ENCODE results near the gene GAL3ST3.
A peak's percentile ranks its signal among the peaks of the same experiment; 100 is the strongest.

The GAL3ST3 gene

GRCh38 chr11:66006891-66007176, 42.1 kb downstream of the GAL3ST3 start:
- no peak for DNase-seq (ENCODE audit: low read depth)
- no peak overlapping the region for H3K4me3 ChIP-seq (ENCODE audit: low read depth, low read length)
- TF ChIP-seq POLR2A (IDR thresholded peaks at IDR 0.05; ENCODE audit: extremely low read depth, insufficient read length) (no peak), MAX (IDR thresholded peaks at IDR 0.05; ENCODE audit: low read depth, low read length) (no peak), MYC (IDR thresholded peaks at IDR 0.05; ENCODE audit: low read depth, low read length) (no peak), CTCF (IDR thresholded peaks at IDR 0.05; ENCODE audit: low read depth, low read length) (no peak)

- no peak overlapping the region for H3K4me3 ChIP-seq (ENCODE audit: low read depth, low read length)
- no peak for TF ChIP-seq MAX (IDR thresholded peaks at IDR 0.05; ENCODE audit: low read depth, low read length)
- TF ChIP-seq POLR2A (IDR thresholded peaks at IDR 0.05; ENCODE audit: extremely low read depth, insufficient read length): no peak
- TF ChIP-seq MYC (IDR thresholded peaks at IDR 0.05; ENCODE audit: low read depth, low read length): no peak
- TF ChIP-seq CTCF (IDR thresholded peaks at IDR 0.05; ENCODE audit: low read depth, low read length): no peak
- DNase-seq (ENCODE audit: low read depth): no peak
These were observed 42.6 kb downstream of the GAL3ST3 start for GRCh38 chr11:66006134-66006890.

- DNase-seq (ENCODE audit: low read depth): no peak
- TF ChIP-seq CTCF (IDR thresholded peaks at IDR 0.05; ENCODE audit: low read depth, low read length): no peak
- TF ChIP-seq POLR2A (IDR thresholded peaks at IDR 0.05; ENCODE audit: extremely low read depth, insufficient read length): no peak
- no peak for TF ChIP-seq MAX (IDR thresholded peaks at IDR 0.05; ENCODE audit: low read depth, low read length)
- no peak for TF ChIP-seq MYC (IDR thresholded peaks at IDR 0.05; ENCODE audit: low read depth, low read length)
These were observed 44.8 kb downstream of the GAL3ST3 start for GRCh38 chr11:66004186-66004585.

GRCh38 chr11:66003291-66003690, 45.7 kb downstream of the GAL3ST3 start:
- TF ChIP-seq MAX (IDR thresholded peaks at IDR 0.05; ENCODE audit: low read depth, low read length) (no peak), MYC (IDR thresholded peaks at IDR 0.05; ENCODE audit: low read depth, low read length) (no peak), POLR2A (IDR thresholded peaks at IDR 0.05; ENCODE audit: extremely low read depth, insufficient read length) (no peak), CTCF (IDR thresholded peaks at IDR 0.05; ENCODE audit: low read depth, low read length) (no peak)
- peak overlapping the region; percentile 93 for H3K4me3 ChIP-seq (ENCODE audit: low read depth, low read length)
- DNase-seq (ENCODE audit: low read depth): no peak

More at GRCh38 chr11:66004186-66004585, 44.8 kb downstream of the GAL3ST3 start:
- H3K4me3 ChIP-seq (ENCODE audit: low read depth, low read length): no peak overlapping the region

GRCh38 chr11:66002648-66003225, 46.2 kb downstream of the GAL3ST3 start:
- TF ChIP-seq CTCF (IDR thresholded peaks at IDR 0.05; ENCODE audit: low read depth, low read length) (no peak), MAX (IDR thresholded peaks at IDR 0.05; ENCODE audit: low read depth, low read length) (no peak), MYC (IDR thresholded peaks at IDR 0.05; ENCODE audit: low read depth, low read length) (no peak), POLR2A (IDR thresholded peaks at IDR 0.05; ENCODE audit: extremely low read depth, insufficient read length) (no peak)
- peak overlapping the region; percentile 93 for H3K4me3 ChIP-seq (ENCODE audit: low read depth, low read length)
- DNase-seq (ENCODE audit: low read depth): no peak

Data from NB4 (cell line).